ENCODE data around the gene RACK1. TPM values are rescaled to one million over a fixed set of nuclear protein-coding genes. Genes with fewer than 3 reads are reported as not detected.
A peak's percentile ranks its signal among the peaks of the same experiment; 100 is the strongest.

Gene RACK1
- polyA plus RNA-seq, 2 of the 4 experiments (the other 2 are of a cell fraction): 2,590 to 3,139 TPM

DNA sequence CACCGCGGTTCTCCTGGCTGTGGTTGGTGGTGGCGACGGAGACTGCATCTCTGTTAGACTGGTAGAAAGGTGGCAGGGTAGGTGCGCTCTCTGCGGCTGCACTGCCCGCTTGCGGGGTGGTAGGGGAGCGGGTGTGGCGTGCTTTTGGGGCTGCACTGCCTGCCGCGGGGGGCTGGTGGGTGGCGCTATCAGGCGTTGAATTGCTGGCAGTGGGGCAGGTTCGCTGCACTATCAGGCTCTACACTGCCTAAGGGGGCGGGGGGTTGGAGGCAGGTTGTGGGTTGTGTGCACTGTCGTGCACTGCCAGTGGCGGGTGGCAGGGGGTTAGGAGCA is 38.2 kb upstream of the RACK1 start:
- CTCF ChIA-PET: no interaction called here
- no peak overlapping the region for H3K27ac ChIP-seq

GRCh38 chr5:181281077-181281983 is 37.6 kb upstream of the RACK1 start:
- H3K4me2 ChIP-seq: no peak overlapping the region
- no peaks in the 10 kb centered on the region for H3K9me3 ChIP-seq
- CTCF ChIA-PET: no interaction called here
- WGBS (ENCODE audit: missing lambda C conversion rate): 82% methylated on average over 24 of the region's 40 CpGs
- ATAC-seq (no peak), DNase-seq (ENCODE audit: low read depth in 1 of 2, low spot score in 1 of 2) (no peak), FAIRE-seq (no peak)
- TF ChIP-seq KDM1A (IDR thresholded peaks at IDR 0.05; ENCODE audit: low read depth): no peak
- no peak for TF ChIP-seq EHF (CRISPR knock-in tag; IDR thresholded peaks at IDR 0.05)
- TF ChIP-seq E2F6 (IDR thresholded peaks at IDR 0.05; ENCODE audit: borderline replicate concordance, low read depth): no peak
- TF ChIP-seq JUNB (IDR thresholded peaks at IDR 0.05): no peak
- no peak for TF ChIP-seq HOXA7 (CRISPR knock-in tag; IDR thresholded peaks at IDR 0.05)
- no peak for TF ChIP-seq SREBF2 (IDR thresholded peaks at IDR 0.05)
- TF ChIP-seq RARB (CRISPR knock-in tag; IDR thresholded peaks at IDR 0.05): no peak
- no peak for TF ChIP-seq NR3C1 (IDR thresholded peaks at IDR 0.05)
- TF ChIP-seq, protein P1, sequence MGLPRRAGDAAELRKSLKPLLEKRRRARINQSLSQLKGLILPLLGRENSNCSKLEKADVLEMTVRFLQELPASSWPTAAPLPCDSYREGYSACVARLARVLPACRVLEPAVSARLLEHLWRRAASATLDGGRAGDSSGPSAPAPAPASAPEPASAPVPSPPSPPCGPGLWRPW (IDR thresholded peaks at IDR 0.05): no peak
- TF ChIP-seq MYC (IDR thresholded peaks at IDR 0.05; ENCODE audit: borderline replicate concordance, low read length): no peak
- no peak for TF ChIP-seq CBX2 (IDR thresholded peaks at IDR 0.05; ENCODE audit: borderline replicate concordance, low read depth)
- TF ChIP-seq MAFK (IDR thresholded peaks at IDR 0.05; ENCODE audit: partially characterized antibody): no peak
- TF ChIP-seq BHLHE40 (IDR thresholded peaks at IDR 0.05; ENCODE audit: low read depth, low read length): no peak
- TF ChIP-seq MAX (IDR thresholded peaks at IDR 0.05): no peak
- TF ChIP-seq POLR2A (IDR thresholded peaks at IDR 0.05; ENCODE audit: low read length): no peak
- TF ChIP-seq HEYL (CRISPR knock-in tag; IDR thresholded peaks at IDR 0.05): no peak
- TF ChIP-seq RNF2 (IDR thresholded peaks at IDR 0.05; ENCODE audit: borderline replicate concordance, low read depth): no peak
- no peaks in the 10 kb centered on the region for H3K4me1 ChIP-seq
- H3K27ac ChIP-seq: no peak overlapping the region
- H3K4me3 ChIP-seq: no peak overlapping the region
- POLR2A ChIA-PET: no interaction called here

More for the DNA sequence above, 38.2 kb upstream of the RACK1 start:
- H3K9me3 ChIP-seq: no peaks in the 10 kb centered on the region
- no peak overlapping the region for H3K4me2 ChIP-seq
- no peak for TF ChIP-seq EHMT2 (IDR thresholded peaks at IDR 0.05; ENCODE audit: low read depth)
- TF ChIP-seq MYC (IDR thresholded peaks at IDR 0.05; ENCODE audit: borderline replicate concordance, low read length): no peak
- no peak for TF ChIP-seq PHF8 (IDR thresholded peaks at IDR 0.05; ENCODE audit: borderline replicate concordance, low read depth)
- TF ChIP-seq E2F6 (IDR thresholded peaks at IDR 0.05; ENCODE audit: borderline replicate concordance, low read depth): no peak
- TF ChIP-seq, protein P2, sequence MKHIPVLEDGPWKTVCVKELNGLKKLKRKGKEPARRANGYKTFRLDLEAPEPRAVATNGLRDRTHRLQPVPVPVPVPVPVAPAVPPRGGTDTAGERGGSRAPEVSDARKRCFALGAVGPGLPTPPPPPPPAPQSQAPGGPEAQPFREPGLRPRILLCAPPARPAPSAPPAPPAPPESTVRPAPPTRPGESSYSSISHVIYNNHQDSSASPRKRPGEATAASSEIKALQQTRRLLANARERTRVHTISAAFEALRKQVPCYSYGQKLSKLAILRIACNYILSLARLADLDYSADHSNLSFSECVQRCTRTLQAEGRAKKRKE (CRISPR knock-in tag; IDR thresholded peaks at IDR 0.05; ENCODE audit: low read depth): no peak
- no peak for TF ChIP-seq JUNB (IDR thresholded peaks at IDR 0.05)
- no peak for TF ChIP-seq EP300 (IDR thresholded peaks at IDR 0.05)
- TF ChIP-seq RNF2 (IDR thresholded peaks at IDR 0.05; ENCODE audit: borderline replicate concordance, low read depth): no peak
- TF ChIP-seq HDAC2 (IDR thresholded peaks at IDR 0.05): no peak
- no peak for TF ChIP-seq TFCP2L1 (CRISPR knock-in tag; IDR thresholded peaks at IDR 0.05)
- no peak for TF ChIP-seq POLR2A (IDR thresholded peaks at IDR 0.05; ENCODE audit: low read length)
- TF ChIP-seq, protein P3, sequence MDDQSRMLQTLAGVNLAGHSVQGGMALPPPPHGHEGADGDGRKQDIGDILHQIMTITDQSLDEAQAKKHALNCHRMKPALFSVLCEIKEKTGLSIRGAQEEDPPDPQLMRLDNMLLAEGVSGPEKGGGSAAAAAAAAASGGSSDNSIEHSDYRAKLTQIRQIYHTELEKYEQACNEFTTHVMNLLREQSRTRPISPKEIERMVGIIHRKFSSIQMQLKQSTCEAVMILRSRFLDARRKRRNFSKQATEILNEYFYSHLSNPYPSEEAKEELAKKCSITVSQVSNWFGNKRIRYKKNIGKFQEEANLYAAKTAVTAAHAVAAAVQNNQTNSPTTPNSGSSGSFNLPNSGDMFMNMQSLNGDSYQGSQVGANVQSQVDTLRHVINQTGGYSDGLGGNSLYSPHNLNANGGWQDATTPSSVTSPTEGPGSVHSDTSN (IDR thresholded peaks at IDR 0.05): no peak
- no peak for TF ChIP-seq KDM5A (IDR thresholded peaks at IDR 0.05)
- FAIRE-seq (no peak), DNase-seq (ENCODE audit: low read depth in 1 of 2, low spot score in 1 of 2) (no peak), ATAC-seq (0 out of 6 replicates have a peak, but pooled peaks of 1 of the 2 experiments have one; percentile 47)
- POLR2A ChIA-PET: no interaction called here
- no peaks in the 10 kb centered on the region for H3K4me1 ChIP-seq
- H3K4me3 ChIP-seq: no peak overlapping the region
- WGBS (ENCODE audit: missing lambda C conversion rate): 84% methylated on average over 10 of the region's 18 CpGs

All from A549 (cell line).